Germinal center (tissue), 1 donor: ENCODE results near the gene ADCYAP1R1.

Experiments used
- DNase-seq: peaks from one replicate; pipeline ENCODE4 v3.0.0; 2012; ENCODE audit warnings: mixed read lengths, low spot score

The ADCYAP1R1 gene

GRCh38 chr7:31051598-31052486, at the start of gene ADCYAP1R1:
Gene ADCYAP1R1 (plus strand): TSS chr7:31052308. CDS start chr7:31063265, 10,957 bp downstream.
- DNase-seq: no peak

DNA sequence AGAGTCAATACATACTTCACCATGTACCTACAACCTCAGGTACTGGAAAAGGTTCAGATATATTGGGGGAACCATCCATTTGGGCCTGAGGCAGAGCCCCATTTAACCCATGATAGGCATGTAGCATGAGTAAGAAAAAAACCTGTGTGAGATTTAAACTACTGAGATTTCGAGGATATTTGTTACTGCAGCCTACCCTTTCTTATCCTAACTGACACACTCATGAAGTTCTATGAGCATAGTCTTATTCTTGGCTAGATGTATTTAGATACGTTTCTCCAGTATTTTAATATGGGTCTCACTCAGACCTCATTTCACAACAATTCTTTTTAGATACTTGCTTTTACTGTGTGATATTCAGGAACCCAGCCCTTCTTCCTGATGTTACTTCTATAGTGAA, 49.0 kb upstream of the ADCYAP1R1 start:
- no peak for DNase-seq

- DNase-seq: no peak
These were observed 48.4 kb upstream of the ADCYAP1R1 start for GRCh38 chr7:31003721-31004120.

DNA sequence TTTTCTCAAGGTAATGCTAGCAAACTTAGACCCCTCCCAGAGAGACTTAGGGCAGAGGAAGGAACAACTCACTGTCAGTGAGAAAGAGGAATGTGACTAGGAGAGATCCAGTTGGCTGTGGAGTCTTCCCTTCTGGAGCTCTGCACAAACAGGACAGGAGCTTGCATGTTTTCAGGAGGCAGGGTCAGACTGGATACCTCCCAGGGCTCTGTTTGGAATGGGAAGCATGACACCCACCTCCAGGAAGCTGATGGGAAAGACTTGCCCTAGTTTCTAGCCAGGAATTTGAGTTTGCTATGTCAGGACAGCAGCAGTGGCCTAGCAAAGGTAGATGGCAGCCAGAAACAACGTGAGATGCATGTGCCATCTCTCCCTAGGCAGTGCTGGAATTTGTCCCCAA, 47.7 kb upstream of the ADCYAP1R1 start:
- DNase-seq: no peak

GRCh38 chr7:31006857-31007256, 45.3 kb upstream of the ADCYAP1R1 start:
- DNase-seq: no peak

GRCh38 chr7:31007634-31008033, 44.5 kb upstream of the ADCYAP1R1 start:
- DNase-seq: no peak

- no peak for DNase-seq
These were observed 37.3 kb upstream of the ADCYAP1R1 start for GRCh38 chr7:31014826-31015225.

- DNase-seq: no peak
These were observed 35.0 kb upstream of the ADCYAP1R1 start for GRCh38 chr7:31017032-31017675.

DNA sequence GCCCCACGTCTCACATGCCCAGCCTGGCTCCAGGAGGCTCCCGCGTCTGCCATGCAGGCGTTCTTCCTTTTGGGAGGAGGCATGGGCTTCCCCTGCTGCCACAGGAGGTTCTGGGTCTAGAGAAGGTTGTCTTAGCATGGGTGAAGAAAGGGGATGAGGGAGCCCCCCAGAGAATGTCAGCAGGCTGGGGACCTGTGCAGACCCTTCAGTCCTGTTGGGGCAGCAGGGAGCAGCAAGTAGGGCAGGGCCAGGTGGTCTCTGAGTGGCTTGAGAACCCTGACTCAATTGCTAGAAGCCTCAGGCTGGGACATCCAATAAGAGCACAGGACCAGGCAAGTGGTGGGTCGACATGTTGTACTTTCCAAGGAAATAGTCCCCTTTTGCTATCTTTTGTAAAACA, 34.4 kb upstream of the ADCYAP1R1 start:
- DNase-seq: no peak

GRCh38 chr7:31019509-31019908, 32.6 kb upstream of the ADCYAP1R1 start:
- no peak for DNase-seq

- DNase-seq: no peak
These were observed 31.9 kb upstream of the ADCYAP1R1 start for GRCh38 chr7:31020161-31020560.

GRCh38 chr7:31020652-31021051, 31.5 kb upstream of the ADCYAP1R1 start:
- no peak for DNase-seq

GRCh38 chr7:31022117-31022516, 30.0 kb upstream of the ADCYAP1R1 start:
- no peak for DNase-seq

GRCh38 chr7:31022726-31023125, 29.4 kb upstream of the ADCYAP1R1 start:
- DNase-seq: no peak

- no peak for DNase-seq
These were observed 28.2 kb upstream of the ADCYAP1R1 start for GRCh38 chr7:31023877-31024276.

GRCh38 chr7:31027161-31027965, 24.7 kb upstream of the ADCYAP1R1 start:
- DNase-seq: no peak

DNA sequence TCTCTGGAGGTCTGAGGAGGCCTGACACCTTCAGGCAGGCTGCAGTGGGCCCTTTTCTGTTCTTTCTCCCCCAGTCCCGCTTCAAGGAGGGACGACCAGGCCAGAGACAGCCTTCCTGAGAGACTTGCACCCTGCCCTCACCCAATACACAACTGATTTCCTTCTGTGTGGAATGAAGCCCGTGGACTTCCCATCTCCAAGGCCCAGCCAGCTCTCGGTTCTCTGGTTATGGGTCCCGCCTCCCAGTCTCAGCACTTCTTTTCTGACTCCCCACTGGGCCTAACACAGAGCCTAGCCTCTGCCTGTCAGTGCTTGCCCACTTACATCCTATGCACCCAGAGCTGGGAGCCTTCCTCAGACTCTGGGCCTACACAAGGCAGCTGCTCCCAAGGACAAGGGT, 24.1 kb upstream of the ADCYAP1R1 start:
- no peak for DNase-seq

- DNase-seq: no peak
These were observed 23.6 kb upstream of the ADCYAP1R1 start for GRCh38 chr7:31028417-31028992.

DNA sequence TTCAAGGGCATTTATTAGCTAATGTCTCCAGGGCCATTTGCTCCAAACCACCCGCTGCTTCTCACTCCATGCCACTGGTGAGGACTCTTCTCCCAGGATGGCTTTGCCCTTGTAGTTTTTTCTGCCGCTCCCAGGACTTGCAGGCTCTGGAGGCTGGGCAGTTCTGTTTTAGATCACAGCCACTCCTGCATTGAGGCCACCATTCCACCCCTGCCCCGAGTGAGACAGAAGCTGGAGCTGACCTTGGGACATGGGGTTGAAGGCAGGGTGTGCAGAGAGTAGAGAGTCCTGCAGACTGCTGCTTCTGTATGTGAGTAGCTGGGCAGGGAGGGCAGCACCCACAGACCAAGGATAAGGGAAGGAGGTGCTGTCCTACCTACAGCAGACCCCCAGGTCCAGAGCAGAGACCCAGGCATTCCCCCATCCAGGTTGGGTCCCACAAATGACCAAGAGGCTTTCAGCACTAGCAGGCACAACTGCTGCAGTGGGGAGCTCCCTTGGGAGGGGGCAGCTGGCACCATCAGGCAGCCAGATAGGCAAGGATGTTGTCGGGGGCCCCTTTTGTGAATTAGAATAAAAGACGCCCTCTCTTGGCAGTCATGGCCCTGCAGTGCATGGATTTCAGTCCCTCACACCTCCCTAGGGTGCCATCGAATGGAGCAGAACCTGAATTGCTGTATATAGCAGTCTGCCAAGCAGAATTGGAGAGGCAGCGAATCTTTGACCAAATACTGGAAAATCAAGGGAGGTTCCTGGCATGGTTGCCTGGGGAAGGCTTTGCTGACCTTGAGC, 22.7 kb upstream of the ADCYAP1R1 start:
- no peak for DNase-seq

GRCh38 chr7:31033674-31034300, 18.3 kb upstream of the ADCYAP1R1 start:
- DNase-seq: no peak

DNA sequence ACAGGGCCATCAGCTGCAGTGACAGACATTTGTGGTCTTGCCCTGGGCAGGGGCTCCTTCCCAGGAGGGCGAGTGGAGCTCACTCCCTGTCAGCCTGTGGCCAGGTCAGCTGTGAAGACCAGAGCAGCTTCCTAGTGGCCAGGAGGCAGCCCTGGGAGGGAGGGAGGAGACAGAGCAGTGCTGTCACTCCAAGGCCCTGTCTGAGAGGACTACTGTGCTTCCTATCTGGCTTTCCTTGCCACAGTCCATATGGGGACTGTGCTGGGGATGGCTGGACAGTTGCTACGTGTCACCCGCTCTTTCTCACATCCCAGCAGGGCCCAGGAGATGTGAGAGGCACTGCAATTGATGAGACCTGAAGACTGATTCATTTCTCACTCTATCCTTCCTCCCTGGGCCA, 15.2 kb upstream of the ADCYAP1R1 start:
- no peak for DNase-seq
